Measurements from ENCODE around the gene KCNIP4.

- TF ChIP-seq CTCF (conservative IDR thresholded peaks at IDR 0.05; ENCODE audit: low read length), result no peak
- no peak for TF ChIP-seq EZH2phosphoT487 (IDR thresholded peaks at IDR 0.05; ENCODE audit: borderline replicate concordance)
These were observed 850.7 kb downstream of the KCNIP4 start for GRCh38 chr4:21097865-21098264.
